Measurements from ENCODE around the gene NODAL.
A peak's percentile ranks its signal among the peaks of the same experiment; 100 is the strongest.

Gene NODAL

GRCh38 chr10:70418713-70419112 is 22.8 kb downstream of the NODAL start:
- TF ChIP-seq CTCF (IDR thresholded peaks at IDR 0.05; ENCODE audit: low read depth, low read length), result no peak
- no peak overlapping the region for H3K4me3 ChIP-seq (replicated peaks in 1 of 2; ENCODE audit: low read depth in 2 of 2, low read length in 2 of 2)
- no peak for DNase-seq (ENCODE audit: low read depth in 2 of 2)

- DNase-seq (ENCODE audit: low read depth in 2 of 2), result peak; percentile 16 to 84
- H3K4me3 ChIP-seq (replicated peaks in 1 of 2; ENCODE audit: low read depth in 2 of 2, low read length in 2 of 2), result no peak overlapping the region
- no peak for TF ChIP-seq CTCF (IDR thresholded peaks at IDR 0.05; ENCODE audit: low read depth, low read length)
These were observed 23.3 kb downstream of the NODAL start for GRCh38 chr10:70418229-70418628.

- DNase-seq (ENCODE audit: low read depth in 2 of 2), result peak in 1 of 2 donors; percentile 35
- no peak for TF ChIP-seq CTCF (IDR thresholded peaks at IDR 0.05; ENCODE audit: low read depth, low read length)
- H3K4me3 ChIP-seq (replicated peaks in 1 of 2; ENCODE audit: low read depth in 2 of 2, low read length in 2 of 2), result no peak overlapping the region
These were observed 23.9 kb downstream of the NODAL start for GRCh38 chr10:70417568-70417967.

- H3K4me3 ChIP-seq (replicated peaks in 1 of 2; ENCODE audit: low read depth in 2 of 2, low read length in 2 of 2), result no peak overlapping the region
- TF ChIP-seq CTCF (IDR thresholded peaks at IDR 0.05; ENCODE audit: low read depth, low read length), result no peak
- no peak for DNase-seq (ENCODE audit: low read depth in 2 of 2)
These were observed 29.1 kb downstream of the NODAL start for GRCh38 chr10:70412356-70412755.

GRCh38 chr10:70410608-70411007 is 30.9 kb downstream of the NODAL start:
- DNase-seq (ENCODE audit: low read depth in 2 of 2), result no peak
- TF ChIP-seq CTCF (IDR thresholded peaks at IDR 0.05; ENCODE audit: low read depth, low read length), result no peak
- no peak overlapping the region for H3K4me3 ChIP-seq (replicated peaks in 1 of 2; ENCODE audit: low read depth in 2 of 2, low read length in 2 of 2)

GRCh38 chr10:70409772-70410171 is 31.7 kb downstream of the NODAL start:
- no peak overlapping the region for H3K4me3 ChIP-seq (replicated peaks in 1 of 2; ENCODE audit: low read depth in 2 of 2, low read length in 2 of 2)
- TF ChIP-seq CTCF (IDR thresholded peaks at IDR 0.05; ENCODE audit: low read depth, low read length), result no peak
- DNase-seq (ENCODE audit: low read depth in 2 of 2), result no peak
